ENCODE results near the gene RUVBL1.

- TF ChIP-seq ZNF70 (CRISPR knock-in tag; IDR thresholded peaks at IDR 0.05) (no peak), ZFP30 (CRISPR knock-in tag; IDR thresholded peaks at IDR 0.05) (no peak), ZFP3 (CRISPR knock-in tag; IDR thresholded peaks at IDR 0.05) (no peak), BACH2 (CRISPR knock-in tag; IDR thresholded peaks at IDR 0.05; ENCODE audit: borderline replicate concordance) (no peak), OSR1 (CRISPR knock-in tag; IDR thresholded peaks at IDR 0.05) (no peak), ESRRG (CRISPR knock-in tag; IDR thresholded peaks at IDR 0.05) (no peak), POU6F1 (CRISPR knock-in tag; IDR thresholded peaks at IDR 0.05; ENCODE audit: borderline replicate concordance, low read depth) (no peak), ARNTL (CRISPR knock-in tag; IDR thresholded peaks at IDR 0.05; ENCODE audit: borderline replicate concordance, low read depth) (no peak), RARB (CRISPR knock-in tag; IDR thresholded peaks at IDR 0.05) (no peak)
Observed at GRCh38 chr3:128167646-128167972, 44.0 kb upstream of the RUVBL1 start.

Measured in SK-N-SH treated with all-trans-retinoic acid at 6 μM for 48 hours (cell line).